HG03342 (cell line): ENCODE measurements around the gene ZMIZ2.
"Not testable (repeated sequence)": the region's sequence is repeated elsewhere in the genome, so short reads cannot be mapped to it uniquely, and the experiment has no call there.

Experiments
- ATAC-seq: cut with Tn5 transposase; IDR thresholded peaks from one replicate; pipeline ENCODE4 v1.9.1; 2021; ENCODE audit warnings: mild to moderate bottlenecking, moderate library complexity; ENCODE audit not compliant: unreplicated experiment

Gene ZMIZ2

GRCh38 chr7:44771358-44771757, 22.7 kb downstream of the ZMIZ2 start:
- ATAC-seq = no peak

GRCh38 chr7:44772440-44772839, 23.8 kb downstream of the ZMIZ2 start:
- ATAC-seq = no peak

GRCh38 chr7:44772867-44773266, 24.2 kb downstream of the ZMIZ2 start:
- ATAC-seq = no peak

- ATAC-seq = not testable (repeated sequence)
These were observed 25.8 kb downstream of the ZMIZ2 start for GRCh38 chr7:44774486-44774885.

- no peak for ATAC-seq
These were observed 26.9 kb downstream of the ZMIZ2 start for GRCh38 chr7:44775383-44776107.

- no peak for ATAC-seq
These were observed 27.6 kb downstream of the ZMIZ2 start for GRCh38 chr7:44776211-44776610.

GRCh38 chr7:44782460-44782859, 33.8 kb downstream of the ZMIZ2 start:
- no peak for ATAC-seq

- no peak for ATAC-seq
These were observed 34.8 kb downstream of the ZMIZ2 start for GRCh38 chr7:44783407-44783806.

GRCh38 chr7:44784364-44784763, 35.7 kb downstream of the ZMIZ2 start:
- no peak for ATAC-seq

GRCh38 chr7:44785218-44785617, 36.6 kb downstream of the ZMIZ2 start:
- ATAC-seq = not testable (repeated sequence)

- ATAC-seq = no peak
These were observed 38.4 kb downstream of the ZMIZ2 start for GRCh38 chr7:44787041-44787440.

- no peak for ATAC-seq
These were observed 39.1 kb downstream of the ZMIZ2 start for GRCh38 chr7:44787762-44788161.

GRCh38 chr7:44789990-44790389, 41.3 kb downstream of the ZMIZ2 start:
- no peak for ATAC-seq

- ATAC-seq = no peak
These were observed 42.9 kb downstream of the ZMIZ2 start for GRCh38 chr7:44791278-44792219.

- no peak for ATAC-seq
These were observed 45.3 kb downstream of the ZMIZ2 start for GRCh38 chr7:44793919-44794318.

GRCh38 chr7:44794331-44794730, 45.7 kb downstream of the ZMIZ2 start:
- ATAC-seq = no peak

GRCh38 chr7:44796034-44796503, 47.4 kb downstream of the ZMIZ2 start:
- ATAC-seq = peak; percentile 22

- ATAC-seq = peak; percentile 84
These were observed 48.1 kb downstream of the ZMIZ2 start, which contains the start of gene PPIA for GRCh38 chr7:44796504-44797328. PPIA (plus strand) TSS chr7:44796681; CDS start chr7:44796725, 44 bp downstream.

GRCh38 chr7:44797329-44798258, 48.9 kb downstream of the ZMIZ2 start:
- ATAC-seq = peak; percentile 51
